Activated T-cell treated with anti-CD3 and anti-CD28 coated beads, Interleukin-2, amount 50 U/mL, for 24 hours (primary cell): ENCODE measurements around the gene UST.
A peak's percentile ranks its signal among the peaks of the same experiment; 100 is the strongest.

Source experiments
- DNase-seq: peaks from one replicate; pipeline ENCODE4 v3.0.0-alpha.2; 2020
- H3K27ac Mint-ChIP-seq: 2 replicates; pipeline ENCODE4 v1.8.0; 2020; ENCODE audit warnings: mild to moderate bottlenecking, mixed read lengths
- H3K27me3 Mint-ChIP-seq: 2 replicates; pipeline ENCODE4 v1.8.0; 2020; ENCODE audit warnings: mixed read lengths
- H3K36me3 Mint-ChIP-seq: 2 replicates; pipeline ENCODE4 v1.8.0; 2020; ENCODE audit warnings: low read depth, mixed read lengths
- H3K4me1 Mint-ChIP-seq: 2 replicates; pipeline ENCODE4 v1.8.0; 2020; ENCODE audit warnings: low read depth, mixed read lengths
- H3K4me3 Mint-ChIP-seq: 2 replicates; pipeline ENCODE4 v1.8.0; 2020; ENCODE audit warnings: mild to moderate bottlenecking, moderate library complexity, mixed read lengths
- H3K9me3 Mint-ChIP-seq: 2 replicates; pipeline ENCODE4 v1.8.0; 2020; ENCODE audit warnings: mixed read lengths

UST gene

DNA sequence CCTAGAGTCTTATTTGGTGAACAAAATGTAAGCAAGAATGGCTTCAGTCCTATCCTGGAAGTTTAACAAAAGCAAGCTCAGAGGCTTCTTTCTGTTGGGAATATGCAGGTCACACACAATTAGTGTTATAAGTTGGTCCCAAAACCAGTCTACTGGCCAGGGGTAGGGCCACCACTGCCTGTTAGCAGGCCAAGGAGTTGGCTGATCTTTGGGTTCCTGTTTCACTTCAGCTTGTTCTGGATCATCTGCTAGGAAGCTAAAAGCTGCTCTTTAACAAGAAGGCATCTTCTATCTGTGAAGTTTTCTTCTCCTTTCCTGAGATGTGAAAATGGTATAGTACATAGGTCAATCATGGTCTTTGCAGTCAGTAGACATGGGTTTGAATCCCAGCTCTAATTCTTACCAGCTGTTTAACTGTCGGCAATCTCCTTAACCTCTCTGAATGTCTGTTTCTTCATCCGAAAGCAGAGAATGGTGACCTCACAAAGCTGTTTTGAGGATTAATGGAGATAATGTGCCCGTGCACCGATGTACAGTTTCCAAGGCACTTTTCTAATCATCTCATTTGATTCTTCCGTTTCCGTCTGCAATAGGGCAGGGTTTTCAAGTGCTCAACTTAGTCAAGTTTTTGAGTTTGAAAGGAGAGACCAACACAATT is 299.5 kb downstream of the UST start:
- H3K27ac Mint-ChIP-seq, result no peak overlapping the region
- no peak overlapping the region for H3K4me3 Mint-ChIP-seq
- H3K36me3 Mint-ChIP-seq, result no peaks in the 10 kb centered on the region
- no peaks in the 10 kb centered on the region for H3K9me3 Mint-ChIP-seq
- H3K27me3 Mint-ChIP-seq, result no peaks in the 10 kb centered on the region
- DNase-seq, result no peak
- H3K4me1 Mint-ChIP-seq, result peaks cover 44% of the 10 kb centered on the region

DNA sequence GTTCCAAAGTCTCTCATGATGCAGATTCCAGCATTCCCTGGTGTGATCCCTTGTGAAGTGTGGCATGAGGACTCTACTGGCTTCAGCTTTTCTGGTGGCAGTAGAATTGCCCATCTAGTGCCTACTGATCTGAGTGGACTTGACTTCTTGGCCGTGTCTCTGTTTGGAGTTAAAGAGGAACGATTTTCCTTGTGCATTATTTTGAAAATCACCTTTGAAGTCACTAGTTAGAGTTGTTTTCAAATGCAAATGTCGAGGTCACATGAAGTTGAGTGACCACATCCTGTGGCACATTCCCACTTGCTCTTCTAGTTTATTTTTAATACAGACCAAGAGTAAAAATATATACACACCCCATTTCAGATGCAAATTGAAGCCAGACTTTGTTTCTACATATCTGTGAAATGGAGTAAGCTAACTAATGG is 300.0 kb downstream of the UST start:
- Mint-ChIP-seq H3K9me3 (no peaks in the 10 kb centered on the region), H3K27me3 (no peaks in the 10 kb centered on the region), H3K4me1 (peaks cover 44% of the 10 kb centered on the region), H3K4me3 (no peak overlapping the region), H3K36me3 (no peaks in the 10 kb centered on the region), H3K27ac (no peak overlapping the region)
- no peak for DNase-seq

DNA sequence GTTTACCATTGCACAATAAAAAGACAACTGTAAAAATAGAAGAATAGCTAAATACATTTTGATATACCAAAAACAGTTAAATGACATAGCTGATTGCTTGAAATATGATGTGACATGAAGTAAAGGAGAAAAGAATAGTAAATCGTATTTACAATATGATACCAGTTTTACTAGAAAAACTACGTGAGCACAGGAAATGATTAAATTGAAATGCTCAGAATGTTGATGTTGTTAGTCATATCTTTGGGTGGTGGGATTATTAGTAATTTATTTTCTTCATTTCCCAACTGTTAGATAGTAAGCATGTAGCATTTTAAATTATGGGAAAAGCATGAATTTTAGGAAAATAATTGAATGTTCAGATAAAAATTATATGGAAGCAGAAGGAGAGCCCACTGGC is 302.4 kb downstream of the UST start:
- H3K4me1 Mint-ChIP-seq, result peaks cover 54% of the 10 kb centered on the region
- H3K4me3 Mint-ChIP-seq, result no peak overlapping the region
- no peaks in the 10 kb centered on the region for H3K27me3 Mint-ChIP-seq
- no peak for DNase-seq
- no peak overlapping the region for H3K27ac Mint-ChIP-seq
- no peaks in the 10 kb centered on the region for H3K9me3 Mint-ChIP-seq
- no peaks in the 10 kb centered on the region for H3K36me3 Mint-ChIP-seq

DNA sequence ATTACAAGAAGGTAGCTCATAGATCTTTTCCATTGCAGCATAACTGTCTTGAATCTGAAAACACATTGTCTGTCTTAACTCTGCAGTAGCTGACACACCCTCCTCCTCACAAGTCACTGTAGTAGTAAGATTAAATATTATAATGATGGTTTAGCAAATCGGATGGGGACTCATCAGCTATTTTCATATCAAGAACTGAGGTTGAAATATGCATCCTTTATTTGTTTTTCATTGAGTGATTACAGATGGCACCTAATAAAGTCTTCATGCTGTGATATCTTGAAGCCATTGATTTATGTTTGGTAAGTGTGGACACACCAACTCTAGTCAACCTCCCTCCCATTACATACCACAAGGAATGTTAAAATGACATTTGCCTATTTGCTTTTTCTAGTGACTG is 303.3 kb downstream of the UST start:
- H3K27ac Mint-ChIP-seq, result no peak overlapping the region
- no peak for DNase-seq
- H3K4me3 Mint-ChIP-seq, result no peak overlapping the region
- peaks cover 52% of the 10 kb centered on the region for H3K4me1 Mint-ChIP-seq
- no peaks in the 10 kb centered on the region for H3K36me3 Mint-ChIP-seq
- H3K9me3 Mint-ChIP-seq, result no peaks in the 10 kb centered on the region
- no peaks in the 10 kb centered on the region for H3K27me3 Mint-ChIP-seq

DNA sequence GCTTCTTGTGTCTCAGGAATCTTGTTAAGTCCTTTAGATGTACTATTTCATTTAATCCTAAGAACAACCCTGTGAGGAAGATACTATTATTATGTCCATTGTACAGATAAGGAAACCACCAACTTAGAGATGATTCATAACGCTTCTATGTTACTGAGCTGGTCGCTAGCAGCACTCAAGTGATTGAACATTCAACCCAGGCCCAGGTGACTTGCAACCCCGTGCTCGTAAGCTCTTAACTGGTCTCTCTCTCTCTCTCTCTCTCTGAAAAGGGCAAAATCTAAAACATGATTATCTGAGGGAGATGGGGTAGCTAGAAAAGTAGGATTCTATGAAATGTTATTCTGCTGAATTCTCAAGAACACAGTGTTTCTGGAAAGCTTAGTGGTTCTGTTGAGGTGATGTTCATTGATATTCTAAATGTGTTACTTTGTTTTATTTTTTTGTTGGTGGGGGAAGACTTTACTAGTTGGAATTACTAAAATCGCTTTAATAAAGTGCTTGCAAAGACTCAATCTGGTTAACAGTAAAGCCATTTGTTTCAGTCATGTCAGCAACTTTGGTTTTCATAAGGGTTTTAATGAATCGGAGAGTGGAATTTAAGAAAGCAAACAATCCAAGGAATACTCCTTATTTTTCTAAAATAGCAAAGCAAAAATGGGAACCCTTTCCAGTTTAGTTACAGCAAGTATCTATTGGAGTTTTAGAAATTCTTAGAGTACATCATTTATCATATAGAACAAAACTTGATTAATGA is 305.7 kb downstream of the UST start:
- no peaks in the 10 kb centered on the region for H3K36me3 Mint-ChIP-seq
- H3K4me3 Mint-ChIP-seq, result peak overlapping the region; percentile 4
- no peaks in the 10 kb centered on the region for H3K27me3 Mint-ChIP-seq
- H3K4me1 Mint-ChIP-seq, result peaks cover 34% of the 10 kb centered on the region
- H3K27ac Mint-ChIP-seq, result peak overlapping the region; percentile 5
- no peak for DNase-seq
- no peaks in the 10 kb centered on the region for H3K9me3 Mint-ChIP-seq

DNA sequence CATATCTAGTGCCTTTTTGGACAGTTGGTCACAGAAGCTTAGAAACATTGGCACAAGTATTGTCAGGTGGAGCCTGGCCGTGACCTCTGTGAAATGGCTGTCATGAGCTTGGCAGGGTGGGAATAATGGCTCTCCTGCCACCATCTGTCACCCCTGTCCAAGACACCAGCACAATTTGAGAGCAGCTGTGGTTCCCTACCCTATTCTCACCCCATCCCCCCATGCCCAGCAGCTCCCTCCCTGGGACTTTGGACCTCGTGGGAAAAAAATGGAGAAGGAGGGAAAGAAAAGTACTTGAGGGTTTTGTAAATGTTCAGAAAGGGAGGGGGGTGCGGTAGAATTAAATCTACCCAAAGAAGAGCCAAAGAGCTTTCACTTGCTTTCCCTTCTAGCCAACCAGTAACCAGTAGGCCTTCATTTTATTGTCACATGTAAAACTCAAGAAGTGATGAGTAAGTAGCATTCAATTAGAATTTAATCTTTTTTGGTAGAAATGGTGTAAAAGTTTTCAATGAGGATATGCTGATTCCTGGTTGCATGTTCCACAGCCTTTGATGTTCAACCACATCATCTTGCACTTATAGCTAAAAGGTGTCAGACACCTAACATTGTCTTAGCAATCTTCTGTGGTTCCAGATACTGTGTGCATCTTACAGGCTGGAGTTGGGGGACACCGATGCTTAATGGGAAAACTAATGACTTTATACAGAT is 307.2 kb downstream of the UST start:
- no peak for DNase-seq
- no peaks in the 10 kb centered on the region for H3K27me3 Mint-ChIP-seq

DNA sequence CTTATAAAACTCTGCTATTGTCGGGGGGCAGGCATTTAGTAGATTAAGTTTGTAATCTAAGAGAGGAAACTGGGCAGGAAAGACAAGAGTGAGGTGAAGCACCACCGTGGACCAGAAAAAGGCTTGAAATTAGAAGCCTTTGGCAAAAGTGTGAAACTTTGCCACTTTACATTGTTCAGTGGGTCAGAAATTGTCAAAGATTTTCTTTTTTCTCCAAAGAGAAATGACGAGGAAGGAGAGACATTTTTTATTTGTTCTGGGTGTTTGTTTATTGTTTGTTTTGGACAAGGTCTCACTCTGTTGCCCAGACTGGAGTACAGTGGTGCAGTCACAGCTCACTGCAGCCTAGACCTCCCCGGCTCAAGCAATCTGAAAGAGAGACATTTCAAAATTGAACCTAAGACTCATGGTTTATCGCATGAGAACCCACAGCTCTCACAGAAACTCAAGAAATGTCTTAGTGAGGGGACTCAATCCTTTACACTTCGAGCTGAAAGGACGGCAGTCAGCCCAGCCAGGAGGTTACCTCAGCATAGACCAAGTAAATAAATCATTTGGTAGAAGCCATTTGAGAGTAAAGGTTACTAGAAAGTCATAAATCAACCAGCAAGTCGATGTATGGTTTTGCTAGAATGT is 307.8 kb downstream of the UST start:
- Mint-ChIP-seq H3K4me3 (no peak overlapping the region), H3K27ac (no peak overlapping the region), H3K4me1 (peaks cover 42% of the 10 kb centered on the region), H3K9me3 (no peaks in the 10 kb centered on the region), H3K27me3 (no peaks in the 10 kb centered on the region), H3K36me3 (no peaks in the 10 kb centered on the region)
- no peak for DNase-seq

More for the DNA sequence above, 307.2 kb downstream of the UST start:
- no peak overlapping the region for H3K27ac Mint-ChIP-seq
- H3K36me3 Mint-ChIP-seq, result no peaks in the 10 kb centered on the region
- H3K4me1 Mint-ChIP-seq, result peaks cover 40% of the 10 kb centered on the region
- H3K4me3 Mint-ChIP-seq, result no peak overlapping the region
- H3K9me3 Mint-ChIP-seq, result no peaks in the 10 kb centered on the region

DNA sequence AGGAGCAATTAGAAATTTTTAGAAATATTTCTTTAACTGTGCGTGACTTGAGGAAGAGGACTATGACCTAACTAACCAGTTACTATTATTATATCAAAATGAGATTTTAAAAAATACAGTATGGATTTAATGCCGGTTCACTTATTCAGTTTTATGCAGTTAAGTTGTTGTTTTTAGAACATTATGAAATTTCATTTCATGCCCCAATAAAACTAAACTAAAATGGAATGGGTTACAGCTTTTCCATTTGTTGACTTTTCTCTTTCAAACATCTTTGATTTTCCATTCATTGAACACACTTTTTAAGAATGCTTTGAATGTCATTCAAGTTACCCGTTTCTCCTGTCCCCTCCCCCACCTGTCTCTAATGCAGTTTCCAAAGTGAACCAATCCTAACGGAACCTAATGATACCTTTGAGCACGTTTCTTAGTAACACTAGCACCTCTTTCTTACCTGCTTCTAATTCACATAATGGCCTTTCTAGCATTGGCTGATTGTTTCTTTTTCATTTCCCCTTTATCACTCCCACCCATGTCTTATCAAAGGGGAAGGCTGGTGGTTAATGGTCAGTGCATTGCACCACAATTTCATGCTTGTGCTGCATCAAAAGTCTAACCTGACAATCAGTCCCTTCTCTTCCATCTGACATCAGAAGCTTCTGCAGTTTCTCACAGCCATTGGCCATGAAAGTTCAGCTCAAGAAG is 308.5 kb downstream of the UST start:
- H3K4me1 Mint-ChIP-seq, result peaks cover 45% of the 10 kb centered on the region
- no peak overlapping the region for H3K27ac Mint-ChIP-seq
- no peaks in the 10 kb centered on the region for H3K36me3 Mint-ChIP-seq
- no peak overlapping the region for H3K4me3 Mint-ChIP-seq
- H3K9me3 Mint-ChIP-seq, result no peaks in the 10 kb centered on the region
- H3K27me3 Mint-ChIP-seq, result no peaks in the 10 kb centered on the region
- no peak for DNase-seq

DNA sequence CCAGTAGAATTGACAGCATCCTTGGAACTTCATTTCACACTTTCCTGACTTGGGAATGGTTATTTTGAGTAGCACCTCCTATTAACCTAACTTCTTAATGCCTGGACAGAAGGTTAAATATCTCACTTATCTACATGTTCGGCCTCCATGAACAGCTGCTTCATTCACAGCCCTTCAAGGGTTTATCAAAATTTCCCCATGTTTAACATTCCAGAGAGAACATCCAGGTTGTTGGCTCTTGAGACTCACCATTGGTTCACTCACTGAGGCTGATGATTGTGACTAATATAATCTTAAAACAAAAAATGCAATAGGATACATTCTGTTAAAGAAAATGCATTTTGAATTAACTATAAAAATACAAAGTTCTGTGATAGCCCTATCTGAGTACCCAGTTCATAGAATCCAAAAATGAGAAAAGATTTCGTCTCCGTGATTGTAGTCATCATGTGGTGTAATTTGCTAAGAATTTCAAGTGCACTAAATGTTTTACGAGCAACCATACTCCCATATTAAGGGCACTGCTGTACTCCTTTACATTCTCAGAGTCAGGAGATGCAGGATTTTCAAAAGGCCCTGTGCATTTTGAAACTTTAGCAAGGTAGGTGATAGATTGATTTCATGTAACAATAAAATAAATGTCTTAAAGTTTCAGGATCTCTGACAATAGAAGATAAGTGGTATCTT is 310.1 kb downstream of the UST start:
- no peak overlapping the region for H3K27ac Mint-ChIP-seq
- H3K36me3 Mint-ChIP-seq, result no peaks in the 10 kb centered on the region
- H3K4me3 Mint-ChIP-seq, result no peak overlapping the region
- peaks cover 58% of the 10 kb centered on the region for H3K4me1 Mint-ChIP-seq
- H3K9me3 Mint-ChIP-seq, result no peaks in the 10 kb centered on the region
- no peak for DNase-seq
- H3K27me3 Mint-ChIP-seq, result no peaks in the 10 kb centered on the region

DNA sequence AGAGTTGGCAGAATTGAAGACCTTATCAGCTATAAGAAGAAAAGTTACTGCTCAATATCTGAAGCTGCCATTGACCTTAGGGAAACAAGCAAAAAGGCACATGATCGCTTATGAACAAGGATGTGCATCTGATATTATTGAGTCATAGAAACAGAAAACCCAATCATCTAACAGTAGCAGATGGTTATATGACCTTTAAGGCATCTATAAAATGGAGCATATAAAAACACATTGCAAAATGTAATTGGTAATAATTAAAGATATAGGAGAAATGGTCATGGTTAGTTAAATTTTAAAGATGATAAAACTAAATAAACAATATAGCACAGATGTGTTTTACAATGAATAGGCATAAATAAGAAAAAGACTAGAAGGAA is 310.6 kb downstream of the UST start:
- Mint-ChIP-seq H3K4me1 (peaks cover 55% of the 10 kb centered on the region), H3K4me3 (no peak overlapping the region), H3K27ac (no peak overlapping the region), H3K36me3 (no peaks in the 10 kb centered on the region), H3K9me3 (no peaks in the 10 kb centered on the region), H3K27me3 (no peaks in the 10 kb centered on the region)
- DNase-seq, result no peak

DNA sequence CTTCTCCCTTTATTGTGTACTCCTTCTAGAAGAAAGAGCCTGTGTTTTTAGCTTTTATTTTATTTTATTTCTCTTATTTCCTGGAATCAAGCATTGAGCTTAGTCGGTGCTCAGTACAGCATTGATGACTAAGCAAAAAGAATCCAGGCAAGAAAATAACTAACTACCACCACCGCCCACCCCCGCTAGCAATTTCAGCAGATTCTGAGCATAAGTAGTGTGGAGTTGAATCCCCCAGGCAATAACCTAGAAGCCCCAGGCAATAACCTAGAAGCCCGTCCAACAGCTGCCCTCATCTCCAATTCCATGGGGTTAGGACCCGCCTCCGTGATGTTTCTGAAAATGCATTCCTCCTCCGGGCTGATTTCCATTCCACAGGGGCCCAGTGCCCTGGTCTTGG is 312.7 kb downstream of the UST start:
- Mint-ChIP-seq H3K27ac (peak overlapping the region; percentile 44), H3K9me3 (no peaks in the 10 kb centered on the region), H3K4me1 (peaks cover 49% of the 10 kb centered on the region), H3K27me3 (no peaks in the 10 kb centered on the region), H3K4me3 (peak overlapping the region; percentile 60), H3K36me3 (no peaks in the 10 kb centered on the region)
- no peak for DNase-seq

DNA sequence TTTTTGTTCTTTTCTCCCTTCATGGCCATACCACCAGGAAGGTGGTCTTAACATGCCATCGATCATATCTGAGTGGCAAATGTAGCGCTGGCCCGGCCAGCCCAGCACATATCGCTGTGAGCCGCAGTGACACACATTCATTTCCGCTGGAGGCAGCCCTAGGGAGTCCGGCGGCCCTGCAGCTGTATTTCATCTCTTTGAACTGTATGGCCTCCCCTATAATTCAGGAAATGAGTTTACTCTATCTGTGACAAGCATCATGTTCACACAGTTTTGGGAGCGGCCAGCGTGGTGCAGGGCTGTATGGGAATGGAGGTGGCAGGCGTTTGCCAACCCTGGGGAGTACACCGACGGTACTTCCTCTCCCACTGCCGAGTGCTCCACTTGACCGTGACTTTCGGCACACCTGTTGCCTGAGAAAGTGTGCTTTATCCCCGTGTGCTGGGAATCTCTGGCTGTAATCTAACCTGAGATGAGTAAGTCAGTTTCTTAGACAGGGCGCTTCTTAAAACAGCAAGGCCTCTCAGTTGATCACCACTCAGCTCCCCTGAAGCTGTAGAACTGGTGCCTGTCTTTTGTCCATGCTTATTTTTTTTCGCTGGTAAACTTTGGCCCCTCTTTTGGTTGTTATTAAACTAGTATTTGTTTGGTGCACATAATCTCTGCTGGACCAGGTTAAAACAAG is 313.6 kb downstream of the UST start:
- H3K9me3 Mint-ChIP-seq, result no peaks in the 10 kb centered on the region
- H3K36me3 Mint-ChIP-seq, result no peaks in the 10 kb centered on the region
- peaks cover 45% of the 10 kb centered on the region for H3K4me1 Mint-ChIP-seq
- H3K27ac Mint-ChIP-seq, result peak overlapping the region; percentile 87
- DNase-seq, result peak; percentile 61
- peak overlapping the region; percentile 60 for H3K4me3 Mint-ChIP-seq
- H3K27me3 Mint-ChIP-seq, result no peaks in the 10 kb centered on the region

DNA sequence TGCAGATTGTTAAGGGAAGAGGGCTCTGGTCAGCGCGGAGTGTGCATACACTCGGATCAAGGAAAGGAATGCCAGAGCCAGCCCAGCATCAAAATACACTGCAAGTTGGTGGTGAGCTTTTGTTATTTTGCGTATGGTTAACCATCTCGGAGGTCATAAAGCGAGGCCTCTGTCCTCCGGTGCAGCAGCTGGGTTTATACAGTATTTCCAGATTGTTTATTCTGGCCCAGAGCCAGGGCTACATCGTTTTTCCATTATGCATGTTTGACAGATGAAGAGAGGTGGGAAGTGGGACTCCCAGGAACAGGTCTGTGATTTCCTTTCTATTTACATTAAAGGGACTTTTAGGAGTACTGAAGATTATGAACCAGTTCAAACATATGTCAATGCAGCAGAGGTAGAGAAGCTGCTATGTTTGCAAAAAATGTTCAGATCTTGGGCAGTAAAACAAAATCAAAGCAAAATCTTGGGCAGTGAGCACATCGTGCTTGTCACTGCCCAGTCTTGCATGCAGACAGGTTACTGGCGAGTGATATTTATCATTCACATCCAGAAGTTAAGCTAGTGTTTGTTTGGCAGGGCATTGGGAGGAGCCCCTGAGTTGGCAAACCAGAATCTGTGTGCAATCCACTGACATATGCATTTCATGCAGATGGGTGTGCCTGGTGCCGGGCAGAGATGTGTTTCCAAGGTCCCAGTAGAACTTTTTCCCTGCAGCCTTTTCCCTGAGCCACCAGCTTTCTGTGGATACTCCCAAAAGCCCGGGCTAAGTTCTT is 314.3 kb downstream of the UST start:
- Mint-ChIP-seq H3K4me1 (peaks cover 51% of the 10 kb centered on the region), H3K36me3 (no peaks in the 10 kb centered on the region), H3K27ac (peak overlapping the region; percentile 87), H3K4me3 (peak overlapping the region; percentile 60), H3K9me3 (no peaks in the 10 kb centered on the region), H3K27me3 (no peaks in the 10 kb centered on the region)
- DNase-seq, result no peak
